NCI-H1694 (cell line): ENCODE data around the gene SERPIND1.
"Not testable (repeated sequence)": the region's sequence is repeated elsewhere in the genome, so short reads cannot be mapped to it uniquely, and the experiment has no call there.

ENCODE experiments used
- DNase-seq: peaks from one replicate; lab custom pipeline; 2025; lab: John Stamatoyannopoulos, UW

SERPIND1 gene

DNA sequence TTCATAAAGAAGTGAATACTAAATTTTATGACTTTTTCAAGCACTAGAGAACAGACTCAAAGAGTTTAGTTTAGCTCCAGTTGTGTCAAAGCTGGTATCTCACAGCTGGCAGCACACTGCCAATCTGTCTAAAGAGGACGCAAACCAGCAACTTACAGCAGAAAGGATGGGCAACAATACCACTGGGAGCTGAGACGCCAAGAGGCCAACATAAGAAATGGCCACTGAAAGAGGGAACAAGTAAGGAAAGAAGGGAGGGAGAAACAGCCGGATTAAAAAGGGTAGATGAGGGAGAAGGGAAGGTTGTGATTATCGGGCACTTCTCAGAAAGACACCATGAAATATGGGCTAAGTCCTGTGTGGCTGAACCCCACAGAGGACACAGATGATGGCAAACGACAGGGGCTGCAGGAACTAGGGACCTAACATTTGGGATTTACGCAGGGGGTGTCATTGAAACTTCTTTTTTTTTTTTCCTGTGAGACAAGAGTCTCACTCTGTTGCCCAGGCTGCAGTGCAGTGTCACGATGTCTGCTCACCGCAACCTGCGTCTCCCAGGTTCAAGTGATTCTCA, 41.7 kb downstream of the SERPIND1 start:
- DNase-seq, result no peak

- DNase-seq, result no peak
These were observed 42.6 kb downstream of the SERPIND1 start for GRCh38 chr22:20816559-20816958.

DNA sequence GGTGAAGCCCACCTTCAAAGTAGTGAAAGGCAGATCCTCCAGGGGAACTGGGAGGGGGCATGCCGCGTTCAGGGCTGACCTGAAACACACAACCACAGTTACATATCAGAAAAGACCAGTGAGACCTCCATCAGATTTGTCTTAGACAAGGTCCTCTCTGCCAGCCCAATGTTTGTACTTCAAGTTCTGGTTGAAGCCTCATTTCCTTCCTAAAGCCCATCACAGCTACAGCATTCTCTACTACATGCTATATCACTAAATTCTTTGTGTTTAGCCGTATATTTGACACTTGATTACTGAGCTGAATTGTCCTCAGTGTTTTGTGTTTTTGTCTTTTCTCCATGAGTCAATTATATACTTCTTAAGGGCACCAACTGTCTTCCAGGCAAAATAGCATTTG, 44.6 kb downstream of the SERPIND1 start:
- no peak for DNase-seq

GRCh38 chr22:20819471-20819870, 45.6 kb downstream of the SERPIND1 start:
- no peak for DNase-seq

DNA sequence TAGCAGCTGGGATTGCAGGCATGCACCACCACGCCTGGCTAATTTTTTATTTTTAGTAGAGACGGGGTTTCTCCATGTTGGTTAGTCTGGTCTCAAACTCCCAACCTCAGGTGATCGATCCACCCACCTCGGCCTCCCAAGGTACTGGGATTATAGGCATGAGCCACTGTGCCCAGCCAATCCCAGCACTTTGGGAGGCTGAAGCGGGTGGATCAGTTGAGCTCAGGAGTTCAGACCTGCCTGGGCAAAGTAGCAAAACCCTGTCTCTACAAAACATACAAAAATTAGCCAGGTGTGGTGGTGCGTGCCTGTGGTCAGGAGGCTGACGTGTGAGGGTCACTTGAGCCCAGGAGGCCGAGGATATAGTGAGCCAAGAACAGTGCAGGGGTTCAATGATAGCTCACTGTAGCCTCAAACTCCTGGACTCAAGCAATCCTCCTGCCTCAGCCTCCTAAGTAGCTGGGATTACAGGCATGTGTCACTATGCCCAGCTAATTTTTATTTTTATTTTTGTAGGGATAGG, 47.9 kb downstream of the SERPIND1 start:
- DNase-seq, result not testable (repeated sequence)

DNA sequence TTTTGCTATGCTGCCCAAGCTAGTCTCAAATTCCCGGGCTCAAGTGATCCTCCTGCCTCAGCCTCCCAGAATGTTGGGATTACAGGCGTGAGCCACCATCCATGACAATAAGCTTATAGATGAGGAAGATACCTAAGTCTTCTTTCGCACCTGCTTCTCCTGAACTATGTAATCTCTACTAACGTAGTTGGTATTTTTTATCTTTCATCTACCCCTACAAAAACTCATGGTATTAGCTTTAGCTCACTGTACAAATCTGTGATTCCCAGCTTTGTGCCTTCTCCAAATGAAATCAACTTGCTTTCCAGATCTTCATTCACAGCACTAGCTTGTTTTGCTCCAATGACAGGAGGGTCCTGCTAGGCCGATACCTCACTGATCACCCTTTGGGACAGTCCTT, 48.3 kb downstream of the SERPIND1 start:
- no peak for DNase-seq

DNA sequence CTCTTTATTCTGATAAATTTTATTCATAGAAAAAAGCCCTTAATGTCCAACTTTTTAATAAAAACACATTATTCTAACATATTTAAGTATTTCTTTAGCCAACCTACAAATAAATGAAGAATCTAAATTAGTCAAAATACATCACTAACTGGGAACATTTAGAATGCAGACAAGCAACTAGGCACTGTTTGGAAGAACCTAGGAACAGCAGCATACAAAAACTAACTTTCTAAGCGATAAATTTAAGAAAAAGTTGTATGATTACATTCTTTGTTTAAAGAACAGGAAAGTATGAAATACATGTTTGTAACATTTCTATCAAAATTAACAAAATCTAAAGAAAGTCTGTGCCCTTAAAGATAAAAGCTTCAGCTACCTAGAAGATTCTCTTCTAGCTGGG, 49.4 kb downstream of the SERPIND1 start:
- DNase-seq, result no peak

DNA sequence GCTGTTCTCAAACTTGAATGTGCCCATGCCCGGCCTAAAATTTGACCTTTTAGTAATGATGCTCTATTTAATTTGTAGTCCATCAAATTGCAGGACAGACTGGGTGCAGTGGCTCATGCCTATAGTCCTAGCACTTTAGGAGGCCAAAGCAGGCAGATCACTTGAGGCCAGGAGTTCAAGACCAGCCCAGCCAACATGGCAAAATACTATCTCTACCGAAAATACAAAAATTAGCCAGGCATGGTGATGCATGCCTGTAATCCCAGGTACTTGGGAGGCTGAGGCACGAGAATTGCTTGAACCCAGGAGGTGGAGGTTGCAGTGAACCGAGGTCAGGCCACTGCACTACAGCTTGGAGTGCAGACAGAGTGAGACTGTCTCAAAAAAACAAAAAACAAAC, 51.3 kb downstream of the SERPIND1 start:
- not testable (repeated sequence) for DNase-seq

DNA sequence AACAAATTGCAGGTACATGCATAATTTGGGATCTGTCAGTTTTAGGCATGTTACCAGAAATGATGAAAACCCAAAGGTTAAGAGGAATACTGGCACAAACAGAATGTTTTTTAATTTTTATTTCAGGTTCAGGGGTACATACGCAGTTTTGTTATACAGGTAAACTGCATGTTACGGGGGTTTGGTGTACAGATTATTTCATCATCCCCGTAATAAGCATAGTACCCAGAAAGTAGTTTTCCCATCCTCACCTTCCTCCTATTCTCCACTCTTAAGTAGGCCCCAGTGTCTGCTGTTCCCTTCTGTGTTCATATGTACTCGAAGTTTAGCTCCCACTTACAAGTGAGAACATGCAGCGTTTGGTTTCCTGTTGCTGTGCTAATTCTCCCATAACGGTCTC, 51.7 kb downstream of the SERPIND1 start:
- DNase-seq, result no peak

DNA sequence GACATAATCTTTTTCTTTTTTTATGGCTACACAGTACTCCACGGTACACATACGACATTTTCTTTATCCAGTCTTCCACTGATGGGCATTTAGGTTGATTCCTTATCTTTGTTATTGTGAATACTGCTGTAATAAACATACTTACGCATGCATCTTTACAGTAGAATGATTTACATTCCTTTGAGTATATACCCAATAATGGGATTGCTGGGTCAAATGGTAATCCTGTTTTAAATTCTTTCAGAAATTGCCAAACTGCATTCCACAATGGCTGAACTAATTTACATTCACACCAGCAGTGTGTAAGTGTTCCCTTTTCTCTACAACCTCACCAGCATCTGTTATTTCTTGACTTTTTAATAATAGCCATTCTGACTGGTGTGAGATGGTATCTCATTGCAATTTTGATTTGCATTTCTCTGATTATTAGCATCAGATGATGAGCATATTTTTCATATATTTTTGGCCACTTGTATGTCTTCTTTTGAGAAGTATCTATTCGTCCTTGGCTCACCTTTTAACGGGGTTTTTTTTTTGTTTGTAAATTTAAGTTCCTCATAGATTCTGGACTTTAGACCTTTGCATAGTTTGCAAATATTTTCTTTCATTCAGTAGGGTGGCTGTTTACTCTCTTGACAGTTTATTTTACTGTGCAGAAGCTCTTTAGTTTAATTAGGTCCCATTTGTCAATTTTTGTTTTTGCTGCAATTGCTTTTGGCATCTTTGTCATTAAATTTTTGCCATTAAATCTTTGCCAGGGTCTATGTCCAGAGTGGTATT, 52.6 kb downstream of the SERPIND1 start:
- not testable (repeated sequence) for DNase-seq

DNA sequence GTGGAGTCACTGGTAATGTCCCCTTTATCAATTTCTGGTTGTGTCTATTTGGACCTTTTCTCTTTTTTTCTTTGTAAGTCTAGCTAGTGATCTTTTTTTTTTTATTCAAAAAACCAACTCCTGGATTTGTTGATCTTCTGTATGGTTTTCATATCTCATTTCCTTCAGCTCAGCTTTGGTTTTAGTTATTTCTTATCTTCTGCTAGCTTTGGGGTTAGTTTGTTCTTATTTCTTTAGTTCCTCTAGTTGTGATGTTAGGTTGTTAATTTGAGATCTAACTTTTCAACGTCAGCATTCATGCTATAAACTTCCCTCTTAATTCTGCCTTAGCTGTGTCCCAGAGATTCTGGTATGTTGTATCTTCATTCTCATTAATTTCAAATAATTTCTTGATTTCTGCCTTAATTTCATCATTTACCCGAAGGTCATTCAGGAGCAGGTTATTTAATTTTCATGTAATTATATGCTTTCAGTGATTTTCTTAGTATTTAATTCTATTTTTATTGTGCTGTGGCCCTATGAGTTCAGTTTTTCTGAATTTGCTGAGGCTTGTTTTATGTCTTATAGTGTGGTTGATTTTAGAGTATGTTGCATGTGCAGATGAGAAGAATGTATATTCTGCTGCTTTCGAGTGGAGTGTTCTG, 55.7 kb downstream of the SERPIND1 start:
- no peak for DNase-seq

- no peak for DNase-seq
These were observed 59.3 kb downstream of the SERPIND1 start for GRCh38 chr22:20833225-20833665.

DNA sequence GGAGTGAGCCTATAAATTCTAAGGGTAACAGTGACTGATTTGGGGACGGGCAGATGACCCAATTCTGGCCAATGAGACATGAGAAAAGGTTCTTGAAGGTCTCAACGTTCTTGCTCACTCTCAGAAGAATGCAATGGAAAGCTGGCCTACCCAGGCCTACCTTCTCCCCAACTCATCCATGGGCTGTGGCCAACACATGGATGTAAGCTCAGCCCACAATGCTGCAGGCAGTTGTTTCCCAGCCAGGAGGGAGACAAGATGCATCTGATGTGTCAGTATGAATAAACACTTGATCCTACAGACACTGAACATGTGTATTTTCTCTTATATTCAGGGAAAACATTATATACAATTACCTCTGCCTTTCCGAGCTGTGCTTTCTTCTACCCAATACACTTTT, 60.3 kb downstream of the SERPIND1 start:
- no peak for DNase-seq

DNA sequence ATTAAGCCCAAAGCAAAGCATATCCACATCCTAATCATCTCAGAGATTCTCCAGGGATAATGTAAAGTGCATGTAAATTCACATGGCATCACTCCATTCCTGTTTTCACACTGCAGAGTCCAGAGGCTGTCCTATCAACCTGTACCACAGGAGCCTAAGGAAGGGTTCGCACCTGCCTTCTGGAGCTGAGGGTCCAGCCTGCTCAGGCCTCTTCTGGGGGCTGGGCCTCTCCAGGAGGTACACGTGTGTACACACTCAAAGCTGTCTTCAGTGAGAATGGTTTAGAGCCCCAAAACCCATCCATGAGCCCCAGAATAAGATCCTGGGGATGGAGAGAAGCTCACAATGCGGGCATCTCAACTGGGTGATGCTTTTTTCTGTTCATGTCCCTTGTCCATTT, 60.8 kb downstream of the SERPIND1 start:
- DNase-seq, result no peak
